ENCODE measurements around the gene WIF1.

The WIF1 gene

GRCh38 chr12:65019696-65020234 lies 101.3 kb downstream of the WIF1 start:
- DNase-seq, result no peak

GRCh38 chr12:65016881-65017650 lies 104.0 kb downstream of the WIF1 start:
- DNase-seq, result no peak

DNA sequence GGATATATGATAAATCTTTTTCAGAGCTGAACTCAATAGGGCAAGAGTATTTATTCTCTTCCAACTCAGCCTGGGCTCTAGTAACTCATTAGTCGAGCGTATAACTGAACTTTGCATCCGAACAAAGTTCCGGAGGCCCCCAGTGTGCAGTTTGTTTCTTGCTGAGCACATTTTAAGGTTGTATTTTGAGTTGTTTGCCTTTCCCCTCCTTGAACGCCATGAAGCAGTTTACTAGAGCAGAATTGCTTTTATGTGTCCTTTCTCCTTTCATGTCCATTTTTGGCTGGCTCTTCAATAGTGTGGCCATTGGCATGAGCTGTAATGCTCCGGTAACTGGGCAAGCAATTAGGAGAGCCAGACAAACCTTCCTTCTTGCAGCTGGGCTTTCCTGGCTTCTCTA lies 105.3 kb downstream of the WIF1 start:
- DNase-seq, result no peak

DNA sequence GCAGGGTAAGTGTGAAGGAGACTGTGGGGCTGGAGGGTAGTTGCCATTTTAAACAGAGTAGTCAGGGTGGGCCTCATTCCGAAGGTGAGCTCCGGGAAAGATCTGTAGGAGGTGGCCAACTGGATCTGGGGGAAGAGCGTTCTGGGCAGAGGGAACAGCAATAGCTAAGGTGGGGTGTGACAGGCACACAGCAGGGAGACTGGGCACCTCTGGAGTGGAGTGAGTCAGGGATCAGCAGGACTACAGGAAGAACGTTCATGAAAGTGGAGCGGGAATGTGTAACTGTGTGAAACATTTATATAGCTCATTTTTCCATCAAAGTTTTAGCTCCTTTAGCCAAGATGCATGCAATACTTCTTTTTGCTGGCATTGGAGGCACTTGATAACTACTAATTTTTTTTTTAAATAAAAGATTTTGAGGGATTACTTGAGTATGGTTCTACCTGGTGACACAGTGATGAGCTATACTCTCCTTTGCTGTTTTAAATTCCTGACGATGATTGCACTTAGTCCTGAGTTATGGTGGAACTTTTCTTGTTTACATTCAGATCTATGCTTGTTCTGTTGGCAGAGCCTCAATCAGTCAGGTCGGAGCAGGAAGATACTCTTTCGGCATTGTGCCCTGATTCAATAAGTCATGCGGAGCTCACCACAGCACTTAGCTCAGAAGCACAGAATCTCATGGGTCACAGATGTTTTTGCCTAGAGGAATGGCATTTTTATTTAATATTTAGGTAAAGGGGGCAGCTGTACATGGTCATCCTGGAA lies 106.4 kb downstream of the WIF1 start:
- DNase-seq, result no peak

GRCh38 chr12:65010437-65010836 lies 110.7 kb downstream of the WIF1 start:
- DNase-seq, result no peak

DNA sequence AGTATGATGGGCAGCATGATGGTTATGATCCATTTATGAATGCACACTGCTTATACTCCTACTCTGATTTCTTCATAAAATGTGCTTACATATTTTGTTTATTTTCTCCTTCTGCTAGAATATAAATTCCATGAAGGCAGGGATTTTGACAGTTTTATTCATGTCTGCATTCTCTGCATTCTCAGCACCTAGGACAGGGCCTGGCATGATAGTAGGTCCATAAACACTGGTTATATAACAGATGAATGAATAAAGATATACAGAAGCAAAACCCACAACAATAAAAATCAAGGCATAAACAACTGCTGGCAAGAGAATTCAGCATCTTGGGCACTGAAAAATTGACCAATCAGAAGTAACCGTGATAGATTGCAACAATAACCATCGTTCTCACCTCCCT lies 115.4 kb downstream of the WIF1 start:
- DNase-seq, result no peak

- no peak for DNase-seq
Observed at GRCh38 chr12:65004270-65004669, 116.8 kb downstream of the WIF1 start.
